GOT3 (cell line): Measurements from ENCODE around the gene RAVER1.
"Not testable (repeated sequence)": the region's sequence is repeated elsewhere in the genome, so short reads cannot be mapped to it uniquely, and the experiment has no call there.

Source experiments
- DNase-seq: peaks from one replicate; lab custom pipeline; 2025; ENCODE audit warnings: mixed read lengths; lab: John Stamatoyannopoulos, UW

Gene RAVER1

GRCh38 chr19:10343495-10343894 is 10.2 kb upstream of the RAVER1 start:
- DNase-seq, result no peak

GRCh38 chr19:10339977-10340376 is 6.6 kb upstream of the RAVER1 start:
- DNase-seq, result no peak

GRCh38 chr19:10339380-10339960 is 6.1 kb upstream of the RAVER1 start, which contains the start of gene ICAM3:
ICAM3 (minus strand) TSS chr19:10339624; CDS start chr19:10339614, 10 bp downstream.
- DNase-seq, result no peak

- no peak for DNase-seq
Observed at GRCh38 chr19:10338940-10339339, 5.6 kb upstream of the RAVER1 start.

GRCh38 chr19:10336725-10337124 is 3.4 kb upstream of the RAVER1 start:
- not testable (repeated sequence) for DNase-seq

- no peak for DNase-seq
Observed at GRCh38 chr19:10335352-10335985, 2.1 kb upstream of the RAVER1 start.

GRCh38 chr19:10334588-10335351 is 1.4 kb upstream of the RAVER1 start:
- peak; percentile 86 for DNase-seq

GRCh38 chr19:10333758-10334587 is 644 bp upstream of the RAVER1 start:
- no peak for DNase-seq

- DNase-seq, result no peak
Observed at GRCh38 chr19:10332158-10332964, 968 bp downstream of the RAVER1 start.

GRCh38 chr19:10329555-10329954 is 3.8 kb downstream of the RAVER1 start:
- no peak for DNase-seq

- no peak for DNase-seq
Observed at GRCh38 chr19:10328558-10329429, 4.5 kb downstream of the RAVER1 start.

GRCh38 chr19:10327793-10328192 is 5.5 kb downstream of the RAVER1 start:
- DNase-seq, result no peak

- no peak for DNase-seq
Observed at GRCh38 chr19:10325732-10326131, 7.6 kb downstream of the RAVER1 start.

- DNase-seq, result no peak
Observed at GRCh38 chr19:10321874-10322835, 11.2 kb downstream of the RAVER1 start.

GRCh38 chr19:10321417-10321797 is 11.9 kb downstream of the RAVER1 start:
- DNase-seq, result no peak

- DNase-seq, result no peak
Observed at GRCh38 chr19:10320602-10321416, 12.5 kb downstream of the RAVER1 start.

GRCh38 chr19:10318807-10319682 is 14.3 kb downstream of the RAVER1 start:
- no peak for DNase-seq
